ENCODE measurements around the gene SEC24D.

Gene SEC24D

GRCh38 chr4:118843237-118843636 is 7.3 kb upstream of the SEC24D start:
- DNase-seq: no peak

DNA sequence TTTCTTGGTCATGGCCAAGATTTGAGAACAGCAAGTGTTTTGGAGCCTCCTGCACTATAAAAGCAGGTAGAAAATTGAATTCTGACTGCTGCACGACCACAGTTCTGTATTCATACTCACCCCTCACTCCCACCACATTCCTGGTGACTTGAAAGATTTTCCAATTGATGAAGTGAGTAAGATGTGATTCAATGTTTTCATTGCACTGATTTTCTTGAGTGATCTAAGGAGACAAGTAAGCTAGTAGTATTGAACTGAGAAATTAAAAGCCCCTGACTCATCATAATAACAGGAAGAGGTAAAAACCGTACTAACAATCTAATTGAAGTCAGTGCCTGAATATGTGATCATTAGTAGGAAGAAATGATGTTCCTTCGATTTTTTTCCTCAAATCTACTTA is 6.1 kb upstream of the SEC24D start:
- DNase-seq: no peak

DNA sequence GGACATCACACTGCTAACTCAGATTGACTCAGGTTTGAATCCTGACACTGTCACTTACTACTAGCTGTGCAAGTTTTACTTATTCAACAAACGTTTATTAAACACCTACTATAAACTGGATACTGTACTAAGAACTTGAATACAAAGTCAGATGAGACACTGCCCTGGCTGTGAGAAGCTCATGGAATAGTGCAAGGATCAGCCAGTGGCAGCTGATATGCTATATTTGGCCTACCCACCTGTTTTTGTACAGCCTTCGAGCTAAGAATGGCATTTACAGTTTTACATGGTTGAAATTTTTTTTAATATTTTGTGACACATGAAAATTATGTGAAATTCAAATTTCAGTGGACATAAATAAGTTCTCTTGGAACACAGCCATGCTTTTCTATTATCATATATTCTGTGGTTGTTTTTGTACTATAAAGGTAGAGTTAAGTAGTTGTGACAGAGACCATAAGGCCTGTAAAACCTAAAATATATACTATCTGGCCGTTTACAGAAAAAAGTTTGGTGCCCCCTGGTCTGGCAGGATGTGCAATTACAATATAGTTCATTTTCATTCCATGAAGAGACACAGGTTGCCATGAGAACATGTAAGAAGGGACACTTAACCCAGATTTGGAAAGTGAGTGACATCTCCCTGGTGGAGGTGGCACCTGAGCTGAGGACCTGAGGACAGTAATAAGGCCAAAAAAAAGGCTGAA is 3.4 kb upstream of the SEC24D start:
- no peak for DNase-seq

DNA sequence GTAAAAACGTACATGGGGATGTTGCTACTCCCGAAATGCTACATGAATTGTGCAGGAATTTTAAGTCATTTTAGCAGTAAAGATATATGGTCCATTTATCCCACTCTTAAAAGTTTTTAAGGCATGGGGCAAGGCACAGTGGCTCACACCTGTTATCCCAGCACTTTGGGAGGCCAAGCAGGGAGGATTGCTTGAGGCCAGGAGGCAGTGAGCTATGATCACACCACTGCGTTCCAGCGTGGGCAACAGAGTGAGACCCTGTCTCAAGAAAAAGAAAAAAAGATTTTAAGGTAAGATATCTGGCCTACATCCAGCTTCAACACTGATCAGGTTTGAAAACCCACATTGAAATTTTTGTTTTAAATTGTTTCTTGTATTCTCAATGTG is 1.2 kb upstream of the SEC24D start:
- DNase-seq: no peak

DNA sequence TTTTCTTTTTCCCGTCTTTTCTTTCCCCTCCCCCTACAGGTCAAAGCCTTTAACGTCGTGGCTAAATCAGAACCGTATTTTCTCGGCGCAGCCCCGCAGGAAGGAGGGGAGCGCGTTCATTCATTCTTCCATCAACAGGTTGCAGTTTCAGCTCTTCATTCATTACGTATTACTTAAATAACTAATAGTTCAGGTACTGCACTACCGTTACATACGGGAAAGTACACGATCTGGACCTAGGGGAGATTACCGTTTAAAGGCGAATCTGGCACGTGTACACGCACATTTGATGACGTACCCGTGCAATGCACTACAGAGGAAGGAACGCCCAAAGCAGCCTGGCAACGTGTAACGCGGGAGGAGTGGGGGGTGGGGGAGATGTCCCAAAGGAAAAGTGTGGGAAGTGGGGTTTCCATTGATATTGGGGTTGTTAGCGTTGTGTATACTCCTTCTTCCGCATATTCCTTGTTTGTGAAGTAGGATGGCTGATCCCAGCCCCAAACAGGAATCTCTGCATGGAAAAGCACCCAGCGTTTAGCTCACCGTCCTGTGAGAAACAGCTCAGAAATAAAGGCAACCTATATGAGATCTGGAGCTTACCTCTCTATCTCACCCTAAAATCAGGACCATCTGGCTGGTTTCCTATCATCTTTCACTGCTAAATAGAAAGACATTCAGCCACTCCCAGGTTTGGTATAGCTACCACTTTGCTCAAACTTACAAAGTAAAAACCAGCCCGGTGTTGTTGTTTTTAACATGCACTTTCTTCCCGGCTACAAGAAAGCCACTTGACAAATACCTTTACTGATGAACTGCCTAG is 585 bp upstream of the SEC24D start:
- DNase-seq: peak; percentile 73

DNA sequence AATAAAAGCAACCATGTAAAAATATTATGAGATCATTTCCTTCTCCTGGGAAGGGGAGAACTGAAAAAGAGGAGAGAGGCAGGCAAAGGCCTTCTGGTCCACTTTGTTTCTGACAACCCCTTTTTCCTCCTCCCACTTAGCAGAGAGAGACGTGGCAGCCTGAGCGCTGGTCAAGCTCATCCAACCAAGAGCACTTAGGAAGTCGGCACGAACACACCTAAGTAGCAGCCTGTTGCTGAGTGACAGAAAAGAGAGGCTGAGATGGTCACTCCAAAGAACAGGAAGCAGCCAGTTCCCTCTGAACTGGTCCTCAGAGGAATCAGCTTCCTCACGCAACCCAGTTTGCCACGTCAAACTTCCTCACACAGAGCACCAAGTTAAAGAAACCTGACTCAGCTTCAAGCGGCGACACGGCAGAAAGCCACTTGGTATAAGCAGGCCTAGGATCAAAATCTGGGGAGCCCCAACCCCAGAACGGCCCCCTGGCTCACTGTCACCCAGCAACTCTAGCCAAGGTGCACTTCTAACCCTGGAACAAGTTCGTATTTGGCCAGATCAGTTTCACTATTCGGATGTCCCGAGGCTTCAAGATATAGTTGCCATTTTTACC is 861 bp downstream of the SEC24D start:
- peak; percentile 89 for DNase-seq

- no peak for DNase-seq
Measured at GRCh38 chr4:118834070-118834469, 1.9 kb downstream of the SEC24D start.

DNA sequence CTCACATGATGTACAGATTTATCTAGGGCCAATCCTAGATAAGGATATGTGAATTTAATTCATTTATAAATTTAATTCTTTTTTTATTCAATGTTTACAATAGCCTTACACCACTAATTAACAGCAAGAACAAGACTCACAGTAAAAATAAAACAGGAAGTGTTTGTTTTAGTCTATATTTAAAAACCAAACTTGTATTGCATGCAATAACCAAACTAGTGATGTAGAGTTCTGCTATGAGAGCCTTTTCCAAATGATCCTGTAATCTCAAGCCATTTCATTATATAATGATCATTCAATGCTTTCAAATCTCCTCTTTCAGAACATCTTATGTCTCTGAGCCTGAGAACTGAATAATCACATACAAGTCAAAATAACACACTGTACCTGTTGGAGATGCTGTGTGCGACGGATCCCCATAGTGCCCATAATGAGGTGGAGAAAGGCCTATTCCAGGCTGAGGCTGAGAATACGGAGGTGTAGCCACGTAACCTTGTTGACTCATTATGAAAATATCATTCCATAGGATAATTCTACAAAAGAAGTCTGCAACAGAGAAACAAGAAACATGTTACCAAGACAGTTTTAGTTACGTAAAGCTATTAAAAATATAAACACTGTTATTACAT is 2.6 kb downstream of the SEC24D start:
- no peak for DNase-seq

DNA sequence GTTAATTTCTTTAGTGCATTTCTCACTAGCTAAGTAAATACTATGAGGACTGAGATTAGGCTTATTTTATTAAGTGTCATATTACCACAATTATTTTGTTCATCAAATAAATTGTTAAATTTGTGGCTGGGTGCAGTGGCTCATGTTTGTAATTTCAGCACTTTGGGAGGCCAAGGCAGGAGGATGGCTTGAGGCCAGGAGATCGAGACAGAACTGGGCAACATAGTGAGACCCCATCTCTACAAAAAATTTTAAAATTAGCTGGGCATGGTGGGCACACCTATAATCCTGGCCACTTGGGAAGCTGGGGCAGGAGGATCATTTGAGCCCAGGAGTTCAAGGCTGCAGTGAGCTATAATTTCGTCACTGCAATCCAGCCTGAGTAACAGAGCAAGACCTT is 6.8 kb downstream of the SEC24D start:
- no peak for DNase-seq

DNA sequence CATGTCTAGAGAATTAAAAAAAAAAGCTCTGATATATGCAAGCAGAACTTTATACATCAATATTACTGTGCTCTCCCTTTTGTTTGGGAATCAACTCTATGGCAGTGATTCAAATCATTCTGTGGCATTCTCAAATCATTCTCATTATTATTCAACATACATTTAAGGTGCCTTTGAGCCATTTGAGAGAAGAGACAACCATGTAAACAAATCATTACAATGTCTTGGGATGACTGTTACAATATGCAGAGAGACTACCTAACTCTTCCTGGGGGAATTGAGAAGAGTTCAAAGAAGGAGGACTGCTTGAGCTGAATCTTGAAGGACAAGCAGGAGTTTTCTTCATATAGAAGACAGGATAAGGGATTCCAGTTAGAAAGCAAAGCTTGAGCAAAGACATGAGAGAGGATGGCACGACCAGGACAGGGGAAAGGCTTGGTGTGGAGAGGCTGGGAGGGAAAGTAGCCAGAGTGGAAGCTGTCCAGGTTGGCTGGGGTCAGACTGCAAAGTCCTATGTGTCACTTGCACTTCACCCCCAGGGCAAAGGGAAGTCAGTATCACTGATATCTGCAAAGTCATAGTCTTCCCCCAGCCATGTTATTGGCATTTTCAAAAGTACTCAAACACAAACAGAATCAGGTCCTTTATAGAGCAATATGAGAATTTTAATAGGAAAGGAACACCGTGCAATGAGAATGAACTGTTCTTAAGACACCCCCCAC is 9.0 kb downstream of the SEC24D start:
- no peak for DNase-seq

DNA sequence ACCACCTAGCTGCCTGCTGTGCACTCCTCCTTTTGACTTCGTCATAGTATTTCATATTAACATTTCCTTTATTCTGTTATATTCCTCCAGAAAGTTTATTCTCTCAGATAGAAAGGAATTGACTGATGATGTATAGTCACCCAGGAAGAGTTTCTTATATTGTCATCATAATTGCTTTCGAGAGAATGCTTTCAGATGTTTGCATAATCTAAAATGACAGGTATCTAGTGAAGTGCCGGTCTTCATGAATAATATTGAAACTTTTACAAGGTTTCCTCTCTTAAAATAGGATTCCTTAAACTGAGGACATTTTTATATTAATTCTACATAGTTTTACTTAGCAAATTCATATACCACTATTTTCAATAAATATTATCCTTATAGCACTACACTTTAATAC is 10.1 kb downstream of the SEC24D start:
- DNase-seq: no peak

DNA sequence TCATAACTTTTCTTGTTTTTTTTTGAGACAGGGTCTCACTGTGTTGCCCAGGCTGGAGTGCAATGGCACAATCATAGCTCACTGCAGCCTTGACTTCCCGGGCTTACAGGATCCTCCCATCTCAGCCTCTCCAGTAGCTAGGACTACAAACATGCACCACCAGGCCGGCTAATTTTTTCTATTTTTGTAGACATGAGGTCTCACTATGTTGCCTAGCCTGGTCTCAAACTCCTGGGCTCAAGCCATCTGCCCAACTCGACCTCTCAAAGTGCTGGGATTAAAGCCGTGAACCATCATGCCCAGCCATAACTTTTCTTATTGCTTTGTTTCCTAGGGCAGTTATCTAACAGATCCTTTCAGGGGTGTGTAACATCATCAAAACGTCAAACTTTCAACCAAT is 11.8 kb downstream of the SEC24D start:
- no peak for DNase-seq

DNA sequence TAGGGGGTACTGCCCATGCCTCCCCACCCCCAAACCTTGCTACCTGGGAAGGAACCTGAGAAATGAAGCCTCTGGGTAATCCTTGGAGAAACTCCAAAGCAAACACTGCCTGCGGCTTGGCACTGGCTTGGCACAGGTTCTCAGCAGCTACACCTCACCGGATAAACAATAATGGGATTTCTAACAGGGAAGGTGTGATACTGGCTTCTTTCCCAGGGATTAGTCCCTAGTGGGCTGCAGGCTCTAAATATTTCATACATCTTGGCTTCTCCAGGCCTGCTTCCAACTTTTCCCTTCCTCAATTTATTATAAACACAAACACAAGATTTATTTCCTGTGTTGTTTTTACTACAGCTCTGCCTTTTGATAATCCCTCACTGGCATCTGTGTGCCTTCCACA is 12.5 kb downstream of the SEC24D start:
- DNase-seq: no peak

DNA sequence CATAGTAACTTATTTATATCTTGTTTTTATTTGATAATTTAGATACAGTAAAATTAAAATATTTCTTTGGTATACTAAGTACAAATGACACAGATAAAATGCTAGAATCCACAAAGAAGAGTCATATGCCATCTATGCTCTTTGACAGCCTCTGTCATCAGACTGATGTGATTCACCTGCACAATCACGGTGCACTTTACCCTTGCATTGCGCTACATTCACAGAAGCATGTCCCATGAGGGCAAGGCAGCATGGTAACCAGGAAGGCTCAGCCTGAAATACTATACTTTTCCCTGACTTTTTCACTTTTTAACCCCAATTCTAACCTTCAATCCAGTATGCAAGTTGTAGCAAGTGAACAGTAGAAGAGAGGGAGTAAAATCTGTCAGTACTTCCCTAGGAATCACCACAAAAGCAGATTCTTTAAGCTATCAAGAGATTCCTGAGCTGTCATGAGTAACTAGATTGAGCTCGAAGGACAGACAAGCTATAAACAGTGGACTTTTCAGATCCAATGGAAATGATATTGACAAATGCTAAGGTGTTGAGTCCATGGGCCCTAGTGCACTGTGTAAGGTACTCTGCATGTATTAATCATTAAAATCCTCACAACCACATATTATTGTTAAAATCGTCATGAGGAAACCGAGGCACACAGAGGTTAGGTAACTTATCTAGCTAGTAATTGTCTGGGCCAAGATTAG is 14.2 kb downstream of the SEC24D start:
- DNase-seq: no peak

- no peak for DNase-seq
Measured at GRCh38 chr4:118817178-118817930, 18.6 kb downstream of the SEC24D start.

- DNase-seq: no peak
Measured at GRCh38 chr4:118816538-118817177, 19.3 kb downstream of the SEC24D start.

DNA sequence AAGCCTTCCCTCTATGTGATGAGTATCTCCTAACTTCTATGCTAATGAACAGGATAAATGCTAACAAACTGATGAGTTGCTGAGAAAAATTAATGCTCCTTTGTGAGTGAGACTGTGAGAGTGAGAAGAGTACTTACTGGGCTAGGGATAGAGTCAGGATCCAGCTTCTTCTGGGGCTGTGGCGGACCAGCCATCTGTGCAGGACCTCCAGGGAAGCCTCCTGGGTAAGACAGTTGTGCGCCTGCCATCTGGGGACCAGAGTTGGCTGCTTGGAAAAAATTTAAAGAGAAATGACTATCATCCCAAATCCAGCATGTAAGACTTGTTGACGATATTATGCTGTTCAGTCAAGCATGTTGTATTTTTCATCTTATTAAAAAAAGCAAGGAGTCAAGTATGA is 21.0 kb downstream of the SEC24D start:
- no peak for DNase-seq

DNA sequence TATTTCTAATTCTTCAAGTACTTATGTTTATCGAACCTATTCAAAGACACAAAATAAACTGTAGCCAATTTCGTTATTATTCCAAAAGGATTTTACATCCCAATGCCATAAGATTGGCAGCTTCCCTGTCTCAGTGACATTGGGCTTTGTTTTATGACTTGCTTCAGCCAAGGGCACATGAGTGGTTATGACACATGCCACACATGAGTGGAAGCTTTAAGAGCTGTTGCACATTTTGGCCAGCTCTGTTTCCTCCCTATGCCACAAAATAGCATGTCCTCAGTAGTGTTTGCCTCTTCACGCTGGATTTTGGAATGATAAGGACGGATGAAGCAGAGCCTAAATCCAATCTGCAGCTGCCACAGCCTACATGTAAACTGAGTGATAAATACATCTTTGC is 21.9 kb downstream of the SEC24D start:
- DNase-seq: no peak

- DNase-seq: no peak
Measured at GRCh38 chr4:118813561-118813960, 22.4 kb downstream of the SEC24D start.

- no peak for DNase-seq
Measured at GRCh38 chr4:118811832-118812231, 24.1 kb downstream of the SEC24D start.

Measured in femur (tissue), 1 donor.